Lung microvascular endothelial cell (primary cell): ENCODE data around the gene FAM107B. TPM values are rescaled to one million over a fixed set of nuclear protein-coding genes. Genes with fewer than 3 reads are reported as not detected.
"Not testable (repeated sequence)": the region's sequence is repeated elsewhere in the genome, so short reads cannot be mapped to it uniquely, and the experiment has no call there.

Experiments used
- DNase-seq, 2 donors: peaks; one replicate each; pipeline versions ENCODE4 v3.0.0 to v3.0.0-alpha.2; 2010; ENCODE audit warnings: low read depth in 2 of 2
- total RNA-seq: library from RNA; depleted of rRNA; stranded (reverse); fragments of >200 nt; gene quantifications from 2 replicates; pipeline ENCODE4 v1.2.1, GENCODE V29; 2014

The FAM107B gene
- total RNA-seq, 1 donor from 2014 or later: 54.6 TPM

DNA sequence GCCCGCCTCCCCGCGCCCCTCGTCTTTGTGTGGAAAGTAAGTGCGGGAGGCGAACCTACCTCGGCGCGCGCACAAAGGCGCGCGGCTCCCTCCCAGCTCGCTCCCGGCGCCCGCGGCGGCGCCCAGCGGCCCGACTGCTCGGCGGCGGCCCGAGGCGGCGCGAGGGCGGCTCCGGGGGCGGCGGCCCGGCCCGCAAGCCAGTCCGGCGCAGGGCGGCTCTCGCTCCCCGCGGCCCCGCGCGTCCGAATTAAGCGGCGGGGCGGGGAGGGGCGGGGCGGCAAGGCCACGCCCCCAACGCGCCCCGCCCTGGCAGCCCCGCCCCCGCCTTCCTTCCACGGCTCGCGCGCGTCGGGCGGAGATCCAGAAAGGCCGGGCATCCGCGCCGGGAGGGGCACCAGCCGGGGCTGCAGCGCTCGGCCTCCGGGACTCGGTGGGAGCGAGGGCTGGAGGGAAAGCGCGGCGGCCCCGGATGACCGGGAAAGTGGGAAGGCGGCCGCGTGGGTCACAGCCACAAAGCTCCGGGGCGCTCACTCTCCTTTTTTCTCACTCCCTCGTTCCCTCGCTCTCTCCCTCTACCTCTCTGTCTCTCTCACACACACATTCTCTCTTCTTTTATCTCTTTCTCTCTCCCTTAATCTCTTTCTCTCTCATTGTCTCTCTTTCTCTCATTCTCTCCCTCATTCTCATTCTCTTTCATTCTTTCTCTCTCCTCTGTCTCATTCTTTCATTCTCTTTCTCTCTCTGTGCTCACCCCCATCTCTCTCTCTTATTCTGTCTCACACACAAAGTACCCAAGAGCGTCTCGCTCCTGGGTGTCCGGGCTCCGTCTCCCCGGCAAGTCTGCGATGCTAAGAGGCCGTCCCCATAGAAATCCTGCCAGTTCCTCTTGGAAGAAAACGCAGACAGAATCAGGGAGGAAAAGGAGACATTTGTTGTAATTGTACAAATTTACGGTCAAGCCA, 170.2 kb downstream of the FAM107B start:
- DNase-seq: peak; percentile 84 to 88

DNA sequence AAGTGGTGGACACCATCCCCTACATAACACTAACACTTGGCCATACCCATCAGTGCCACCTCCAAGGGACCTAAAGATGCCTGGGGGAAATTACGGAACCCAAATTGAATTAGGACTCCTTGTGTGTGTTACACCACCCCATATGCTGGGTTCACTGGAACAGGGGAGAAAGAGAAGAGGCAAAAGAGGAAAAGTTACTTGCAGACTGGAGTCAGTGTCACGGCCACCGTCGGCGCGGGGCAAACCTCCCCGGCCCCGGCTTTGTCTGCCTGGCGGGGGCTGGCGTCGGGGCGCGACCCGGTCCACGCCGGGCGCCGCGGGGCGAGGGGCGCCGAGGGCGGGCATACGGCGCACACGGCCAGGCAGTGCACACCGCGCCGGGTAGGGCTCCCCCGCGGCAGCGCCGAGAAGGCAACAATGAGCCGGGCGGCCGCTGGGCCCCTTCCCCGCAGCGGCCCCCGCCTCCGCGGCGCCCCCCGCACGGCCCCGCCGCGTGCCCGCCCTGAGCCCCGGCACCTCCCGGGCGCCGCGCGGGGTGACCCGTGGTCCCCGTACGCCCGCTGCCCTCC, 171.1 kb downstream of the FAM107B start:
- DNase-seq: peak; percentile 14 to 29

DNA sequence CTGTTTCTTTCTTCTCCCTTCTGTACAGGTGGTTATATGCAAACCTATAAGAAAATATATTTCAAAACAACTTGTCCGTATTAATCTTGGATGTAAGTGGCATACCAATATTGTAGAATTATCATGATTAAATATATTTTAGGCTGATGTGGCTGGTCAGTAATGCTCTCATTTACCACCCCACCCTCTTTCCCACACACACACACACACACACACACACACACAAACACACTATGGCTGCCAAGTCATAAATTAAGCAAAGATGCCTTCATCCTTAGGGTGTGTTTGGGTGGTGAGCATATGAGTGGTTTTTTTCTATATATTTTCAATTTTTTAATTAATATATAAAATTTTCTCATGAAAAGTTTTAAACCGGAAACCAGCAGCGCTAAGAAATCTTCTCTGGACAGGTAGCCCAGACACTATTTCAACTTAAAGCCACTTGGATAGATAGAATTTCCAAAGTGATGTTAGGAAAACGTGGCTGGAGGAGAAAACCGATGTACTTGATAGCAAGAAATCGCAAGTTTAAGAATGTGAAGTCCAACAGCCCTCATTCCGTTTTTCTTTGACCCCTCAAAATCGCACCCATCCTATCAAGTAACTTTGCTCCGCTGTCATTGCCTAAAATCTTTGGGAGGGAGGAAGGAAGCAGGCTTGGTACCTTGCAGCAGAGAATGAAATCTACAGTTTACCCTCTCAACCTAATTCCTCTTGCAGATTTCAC, 171.7 kb downstream of the FAM107B start:
- DNase-seq: peak in 1 of 2 donors; percentile 29

DNA sequence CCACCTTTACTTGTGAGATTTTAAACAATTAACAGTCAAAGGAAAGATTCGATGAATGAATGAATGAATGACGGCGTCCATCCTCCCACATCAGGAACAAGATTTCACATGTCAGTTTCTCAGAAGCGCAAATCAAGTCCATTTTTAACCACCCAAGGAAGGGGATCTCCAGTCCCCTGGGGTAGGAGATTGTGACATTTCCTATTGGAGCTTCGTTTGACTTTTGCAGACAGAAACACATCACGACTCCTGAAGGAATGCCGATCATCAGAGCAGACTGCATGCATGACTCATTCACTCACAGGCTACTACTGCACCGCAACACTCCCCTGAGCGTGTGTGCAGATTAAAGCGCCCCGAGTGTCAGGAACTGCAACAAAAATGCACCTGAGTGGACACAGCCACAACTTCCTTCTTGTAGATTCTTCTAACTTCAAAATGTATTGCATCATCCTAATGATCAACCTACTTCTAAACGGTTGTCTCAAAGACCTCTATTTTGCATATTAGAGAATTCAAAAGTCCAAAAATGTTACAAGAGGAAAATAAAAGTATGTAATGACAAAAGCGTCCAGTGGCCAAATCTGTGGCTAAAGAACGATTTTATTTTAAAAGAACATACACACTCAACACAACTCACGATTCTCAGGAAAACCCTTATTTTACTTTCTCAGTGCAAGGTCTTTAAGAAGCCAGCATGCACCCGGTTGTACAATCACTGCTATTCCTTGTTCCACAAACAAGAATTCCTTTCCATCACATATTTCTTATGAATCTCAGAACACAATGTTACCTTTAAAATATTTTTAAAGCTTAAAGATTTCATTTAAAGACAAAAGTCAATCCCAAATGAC, 172.6 kb downstream of the FAM107B start:
- peak; percentile 66 to 83 for DNase-seq

DNA sequence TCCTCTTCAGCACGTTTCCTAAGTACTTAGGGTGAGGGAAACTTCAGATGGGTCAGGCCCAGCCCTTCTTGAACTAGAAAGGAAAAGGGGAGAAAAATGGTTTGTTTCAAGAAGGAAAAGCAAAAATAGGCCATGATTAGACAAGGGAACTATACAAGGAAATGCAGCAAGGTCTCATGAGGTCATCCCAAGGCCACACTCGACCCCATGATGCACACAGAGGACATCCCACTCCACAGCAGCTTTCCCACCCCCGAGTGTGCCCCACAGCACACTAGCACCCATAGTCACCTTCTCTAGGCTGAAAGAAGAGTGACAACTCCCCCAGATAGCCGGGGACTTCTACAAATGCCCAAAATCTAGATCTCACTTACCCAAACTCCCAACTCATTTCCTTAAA, 173.4 kb downstream of the FAM107B start:
- DNase-seq: no peak

DNA sequence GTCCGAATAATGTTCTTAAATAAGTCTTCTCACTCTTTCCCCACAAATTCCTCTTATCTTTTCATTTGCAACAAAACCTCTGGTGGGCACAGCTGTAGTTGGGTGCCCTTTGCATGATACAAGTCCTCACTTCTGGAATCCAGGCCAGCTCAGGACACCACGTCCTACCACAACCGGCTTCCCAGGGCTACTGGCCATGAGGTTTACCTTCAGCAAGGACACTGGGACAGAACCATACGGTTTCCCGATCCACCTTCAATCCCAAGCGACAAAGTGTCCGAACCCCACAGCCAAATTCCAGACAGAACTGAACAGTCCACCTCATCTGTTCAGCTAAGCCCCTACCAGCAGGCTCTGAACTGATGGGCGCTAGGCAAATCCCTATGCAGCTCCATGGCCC, 174.6 kb downstream of the FAM107B start:
- DNase-seq: no peak

DNA sequence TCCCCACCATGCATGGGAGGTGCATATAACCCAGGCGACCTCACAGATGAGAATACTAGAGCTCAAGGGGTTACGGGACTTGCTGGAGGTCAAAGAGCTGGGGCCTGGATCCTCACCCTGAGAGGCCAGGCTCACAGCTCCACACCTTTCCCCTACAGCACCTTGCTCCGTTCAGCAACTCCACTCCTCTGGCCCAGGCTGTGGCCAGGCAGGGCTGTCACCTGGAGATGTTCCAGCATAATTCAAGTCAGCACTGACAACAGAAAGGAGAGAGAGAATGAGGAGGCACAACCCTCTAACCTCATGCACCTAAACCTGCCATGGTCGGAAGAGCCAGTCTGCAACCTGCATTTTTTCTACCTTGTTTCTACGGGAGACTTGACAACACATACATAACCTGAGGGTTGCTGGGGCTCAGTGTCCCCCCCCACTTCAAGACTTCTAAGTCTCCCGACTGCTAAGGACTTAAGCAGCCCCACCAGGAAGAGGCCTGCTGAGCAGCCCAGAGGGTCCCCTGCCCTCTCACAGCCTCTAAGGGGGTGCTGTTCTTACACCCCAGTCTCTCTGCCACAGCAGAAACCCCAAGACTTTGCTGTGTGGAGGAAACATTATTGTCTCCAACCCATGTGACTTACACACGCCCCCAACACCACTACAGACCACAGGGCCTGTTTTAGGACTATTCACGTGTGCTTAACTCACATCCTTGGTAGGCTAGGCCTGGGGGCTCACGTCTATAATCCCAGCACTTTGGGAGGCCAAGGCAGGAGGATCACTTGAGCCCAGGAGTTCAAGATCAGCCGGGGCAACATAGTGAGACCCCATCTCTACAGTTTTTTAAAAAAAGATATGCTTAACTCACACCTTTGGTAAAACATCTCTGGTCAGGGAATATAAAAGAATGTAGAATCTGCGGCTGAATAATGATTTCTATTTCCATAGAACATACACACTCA, 175.6 kb downstream of the FAM107B start:
- DNase-seq: no peak

DNA sequence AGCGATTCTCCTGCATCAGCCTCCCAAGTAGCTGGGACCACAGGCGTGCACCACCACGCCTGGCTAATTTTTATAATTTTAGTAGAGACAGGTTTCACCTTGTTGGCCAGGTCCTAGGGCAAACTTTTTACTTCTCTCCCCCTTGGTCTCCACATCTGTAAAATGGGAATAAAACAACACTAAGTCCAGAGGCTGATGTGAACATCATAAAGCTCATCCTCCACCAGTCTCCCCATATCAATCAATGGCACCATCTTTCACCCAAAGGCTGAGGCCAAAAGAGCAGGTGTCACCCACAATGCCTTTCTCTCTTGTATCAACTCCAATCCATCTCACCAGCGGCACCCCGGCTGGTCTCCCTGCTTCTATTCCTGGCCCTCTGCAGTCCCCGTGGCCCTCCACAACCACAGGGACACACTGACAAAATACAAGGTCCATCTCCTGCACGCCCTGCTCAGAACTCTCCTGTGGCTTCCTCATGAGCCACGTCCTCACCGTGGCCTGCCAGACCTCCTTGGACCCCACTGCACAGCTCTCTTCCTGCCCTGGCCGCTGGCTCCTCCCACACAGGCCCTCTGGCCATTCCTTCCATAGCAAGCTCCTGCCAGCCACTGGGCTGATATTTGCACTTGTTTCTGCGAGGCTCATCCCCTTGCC, 179.0 kb downstream of the FAM107B start:
- no peak for DNase-seq

DNA sequence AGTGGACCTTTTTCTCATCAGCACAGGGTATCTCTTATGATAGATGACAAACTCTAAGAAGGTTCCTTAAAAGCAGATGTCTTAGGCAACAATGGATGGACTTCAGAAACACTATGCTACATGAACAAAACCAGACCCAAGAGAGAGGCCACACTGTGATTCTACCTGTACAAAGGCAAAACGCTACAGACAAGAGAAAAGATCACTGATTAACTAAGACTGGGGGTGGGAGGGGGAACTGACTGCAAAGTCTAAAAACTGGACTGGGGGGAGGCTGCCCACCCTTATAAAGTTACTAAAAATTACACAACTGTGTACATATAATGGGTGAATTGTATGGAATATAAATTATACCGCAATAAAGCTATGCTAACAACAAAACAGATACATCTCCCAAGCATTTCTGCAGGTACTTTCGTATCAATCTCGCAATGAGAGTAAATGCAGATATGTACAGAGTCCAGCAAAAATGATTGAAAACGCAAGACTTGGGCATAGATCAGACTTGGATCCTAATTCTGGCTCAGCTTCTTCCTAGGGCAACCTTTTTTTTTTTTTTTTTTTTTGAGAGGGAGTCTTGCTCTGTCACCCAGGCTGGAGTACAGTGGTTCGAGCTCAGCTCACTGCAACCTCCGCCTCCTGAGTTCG, 179.7 kb downstream of the FAM107B start:
- DNase-seq: no peak

DNA sequence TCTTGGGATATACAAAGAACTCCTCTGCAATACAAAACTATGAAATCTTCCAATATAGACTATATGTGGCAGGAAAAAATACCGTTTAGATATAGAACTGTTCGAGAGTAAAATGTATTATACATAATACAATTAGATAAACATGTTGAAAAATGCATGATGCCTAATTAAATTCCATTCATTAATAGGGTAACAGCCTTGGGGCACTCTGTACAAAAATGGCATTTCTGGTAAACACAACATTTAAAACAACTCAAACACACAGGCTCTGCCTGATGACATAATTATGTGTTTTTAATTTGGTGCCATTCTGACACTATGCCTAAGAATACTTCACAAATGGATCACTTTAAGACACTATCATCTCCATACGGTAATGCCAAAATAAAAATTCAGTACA, 180.9 kb downstream of the FAM107B start:
- no peak for DNase-seq

DNA sequence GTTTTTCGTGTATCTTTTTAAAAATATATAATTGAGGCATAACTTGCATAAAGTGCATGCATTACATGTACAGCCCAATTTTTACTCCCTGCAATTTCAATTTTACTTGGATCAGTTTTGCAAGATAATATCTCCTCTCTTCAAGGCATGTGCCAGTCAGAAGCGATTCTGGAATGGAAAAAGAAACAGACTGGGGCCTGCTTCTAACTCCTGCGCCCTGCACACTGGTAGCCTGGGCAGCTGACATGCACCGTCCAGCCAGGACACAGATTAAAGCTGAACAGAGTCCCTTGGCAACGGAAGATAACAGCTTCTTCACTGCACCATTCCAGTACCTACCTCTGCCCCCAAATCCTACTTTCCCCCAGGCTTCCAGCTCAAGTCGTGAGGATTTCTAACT, 182.1 kb downstream of the FAM107B start:
- DNase-seq: peak in 1 of 2 donors; percentile 29

DNA sequence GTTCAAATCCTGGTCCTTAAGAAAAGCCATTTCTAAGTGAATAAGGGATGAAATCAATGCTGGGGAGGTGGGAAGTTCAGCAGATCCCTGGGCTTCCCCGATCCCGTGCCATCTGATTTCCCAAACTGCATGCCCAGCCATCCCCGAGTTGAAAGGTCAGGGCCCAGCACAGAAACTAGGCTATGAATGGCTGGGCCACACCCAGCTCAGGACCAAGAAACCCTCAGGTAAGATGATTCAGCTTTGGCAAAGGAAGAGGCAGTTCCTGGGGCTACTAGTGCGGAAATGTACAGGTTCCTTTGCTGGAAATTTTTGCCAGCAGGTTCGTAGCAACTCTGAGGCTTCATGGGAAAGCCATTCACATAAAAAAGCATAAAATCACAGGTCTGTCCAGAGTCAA, 182.7 kb downstream of the FAM107B start:
- peak in 1 of 2 donors; percentile 17 for DNase-seq

DNA sequence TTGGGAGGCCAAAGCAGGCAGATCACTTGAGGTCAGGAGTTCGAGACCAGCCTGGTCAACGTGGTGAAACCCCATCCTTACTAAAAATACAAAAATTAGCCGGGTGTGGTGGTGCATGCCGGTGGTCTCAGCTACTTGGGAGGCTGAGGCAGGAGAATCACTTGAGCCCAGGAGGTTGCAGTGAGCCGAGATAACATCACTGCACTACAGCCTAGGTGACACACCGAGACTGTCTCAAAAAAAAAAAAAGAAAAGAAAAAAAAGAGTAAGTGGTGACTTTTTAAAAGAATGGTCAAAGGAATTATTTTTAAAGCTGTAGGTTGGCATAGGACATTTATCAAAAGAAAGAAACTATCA, 185.8 kb downstream of the FAM107B start:
- DNase-seq: not testable (repeated sequence)

DNA sequence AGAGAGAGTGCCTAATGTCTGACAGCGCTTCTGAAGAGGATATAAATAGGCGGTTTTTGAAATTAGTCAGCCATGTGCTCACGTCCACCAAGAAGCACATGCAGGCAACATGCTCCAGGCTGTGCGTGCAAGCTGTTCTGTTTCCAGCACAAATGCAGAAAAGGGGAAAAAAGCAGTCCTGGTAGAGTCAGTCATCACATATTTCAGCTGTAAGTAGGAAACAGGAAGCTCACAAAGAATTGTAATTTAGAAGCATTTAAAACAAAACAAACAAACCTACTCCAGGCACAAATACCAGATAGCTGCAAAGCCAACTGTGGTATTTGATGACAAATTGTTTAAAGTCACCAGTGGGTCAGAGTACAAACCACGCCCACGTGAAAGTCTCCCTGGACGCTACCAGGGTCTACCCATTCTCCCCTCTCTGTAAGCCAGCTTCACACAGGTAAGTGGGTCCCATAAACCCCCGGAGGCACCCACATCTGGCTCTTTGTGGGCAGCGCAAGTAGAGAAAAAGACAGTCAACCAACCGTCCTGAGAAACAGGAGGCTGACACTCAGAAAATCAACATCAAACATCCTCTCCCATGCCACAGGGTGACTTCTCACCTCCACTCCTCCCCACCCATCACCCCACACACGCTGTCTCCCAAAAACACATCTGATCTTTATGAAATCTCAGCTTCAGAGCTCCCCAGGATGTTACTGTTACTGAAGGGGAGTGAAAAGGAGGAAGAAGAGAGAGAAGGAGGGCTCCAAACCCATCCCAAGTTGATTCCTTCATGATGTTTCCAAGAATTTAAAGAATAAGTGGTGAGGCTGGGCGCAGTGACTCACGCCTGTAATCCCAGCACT, 186.4 kb downstream of the FAM107B start:
- DNase-seq: peak; percentile 90 to 97

DNA sequence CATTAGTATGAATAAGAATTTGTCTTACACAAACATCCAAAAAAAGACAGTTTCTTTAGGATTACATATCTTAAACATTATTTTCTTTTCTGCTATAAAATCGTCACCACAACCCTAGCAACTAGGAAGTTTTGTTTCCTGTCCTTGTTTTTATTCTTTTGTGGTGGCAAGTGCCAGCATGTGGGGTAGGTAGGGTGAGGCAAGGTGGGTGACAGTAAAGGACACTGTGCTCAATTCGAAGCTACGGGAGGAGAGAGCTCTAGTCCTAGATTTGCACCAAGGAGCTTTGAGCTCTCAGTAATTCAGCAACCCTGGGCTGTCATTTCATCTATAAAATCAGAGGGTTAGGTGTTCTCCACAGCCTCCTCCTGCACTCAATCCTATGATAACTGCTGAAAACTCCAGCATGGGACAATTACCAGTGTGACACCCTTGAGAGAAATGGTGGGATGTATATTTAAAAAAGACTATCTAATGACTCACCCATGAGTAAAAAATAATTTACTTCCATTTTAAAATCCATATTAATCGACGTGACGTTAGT, 187.1 kb downstream of the FAM107B start:
- DNase-seq: peak in 1 of 2 donors; percentile 59

DNA sequence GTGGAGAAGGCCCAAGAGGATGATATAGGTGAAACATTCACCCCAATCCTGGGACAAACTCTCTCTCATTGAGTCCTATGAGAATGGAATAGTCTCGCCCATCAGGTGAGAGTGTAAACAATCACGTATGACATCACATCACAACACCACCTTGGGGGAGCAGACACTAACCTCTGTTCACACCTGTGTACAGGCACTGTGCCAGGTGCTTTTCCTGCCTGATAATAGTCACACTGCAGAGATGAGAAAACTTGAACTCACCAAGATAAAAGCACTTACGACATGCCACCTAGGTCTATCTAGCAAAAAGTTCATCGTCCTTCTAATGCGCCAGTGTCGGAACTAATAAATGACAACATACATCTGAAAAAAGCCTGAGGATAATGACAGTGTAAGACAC, 187.8 kb downstream of the FAM107B start:
- peak in 1 of 2 donors; percentile 23 for DNase-seq

DNA sequence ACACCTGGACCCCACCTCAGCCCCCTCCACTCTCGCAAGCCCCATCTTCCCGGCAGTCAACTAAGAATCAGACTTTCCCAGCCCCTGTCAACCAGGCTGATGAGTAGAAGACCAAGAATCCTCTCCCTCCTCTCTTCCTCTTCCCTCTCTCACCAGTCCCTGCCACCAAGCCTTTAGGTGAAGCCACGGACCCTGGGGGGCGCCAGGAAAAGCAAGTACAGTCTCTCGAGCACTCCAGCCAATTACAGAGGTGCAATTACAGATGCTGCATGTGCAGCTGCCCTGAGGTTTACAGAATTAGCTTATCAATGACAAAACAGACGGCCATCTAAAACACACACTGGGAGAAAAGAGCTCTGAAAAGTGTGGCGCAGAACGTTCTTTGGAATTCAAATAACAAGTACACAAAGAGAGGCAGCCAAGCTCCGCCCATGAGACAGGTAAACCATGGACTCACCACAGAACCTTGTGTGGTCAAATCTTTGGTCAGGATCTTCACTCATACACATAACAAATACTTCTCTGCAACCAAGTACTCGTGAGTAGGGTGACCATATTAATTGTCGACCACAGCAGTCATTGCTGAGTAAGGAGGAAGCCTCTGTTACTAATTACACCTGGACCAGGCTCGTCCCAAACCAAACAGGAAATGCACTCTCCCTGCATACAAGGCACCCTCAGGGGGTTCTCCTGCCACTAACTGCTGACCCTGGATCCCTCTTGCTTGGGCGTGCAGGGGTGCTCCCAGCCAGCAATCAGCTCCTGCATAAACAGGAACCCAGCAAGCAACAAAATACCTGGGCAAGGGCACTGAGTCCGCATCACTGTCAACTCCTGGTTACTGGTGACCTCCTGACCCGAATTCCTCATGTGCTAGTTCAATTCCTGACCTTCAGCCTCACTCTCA, 189.2 kb downstream of the FAM107B start:
- no peak for DNase-seq
